ENCODE measurements around the gene CAPSL.
"Not testable (repeated sequence)": the region's sequence is repeated elsewhere in the genome, so short reads cannot be mapped to it uniquely, and the experiment has no call there.

The CAPSL gene

DNA sequence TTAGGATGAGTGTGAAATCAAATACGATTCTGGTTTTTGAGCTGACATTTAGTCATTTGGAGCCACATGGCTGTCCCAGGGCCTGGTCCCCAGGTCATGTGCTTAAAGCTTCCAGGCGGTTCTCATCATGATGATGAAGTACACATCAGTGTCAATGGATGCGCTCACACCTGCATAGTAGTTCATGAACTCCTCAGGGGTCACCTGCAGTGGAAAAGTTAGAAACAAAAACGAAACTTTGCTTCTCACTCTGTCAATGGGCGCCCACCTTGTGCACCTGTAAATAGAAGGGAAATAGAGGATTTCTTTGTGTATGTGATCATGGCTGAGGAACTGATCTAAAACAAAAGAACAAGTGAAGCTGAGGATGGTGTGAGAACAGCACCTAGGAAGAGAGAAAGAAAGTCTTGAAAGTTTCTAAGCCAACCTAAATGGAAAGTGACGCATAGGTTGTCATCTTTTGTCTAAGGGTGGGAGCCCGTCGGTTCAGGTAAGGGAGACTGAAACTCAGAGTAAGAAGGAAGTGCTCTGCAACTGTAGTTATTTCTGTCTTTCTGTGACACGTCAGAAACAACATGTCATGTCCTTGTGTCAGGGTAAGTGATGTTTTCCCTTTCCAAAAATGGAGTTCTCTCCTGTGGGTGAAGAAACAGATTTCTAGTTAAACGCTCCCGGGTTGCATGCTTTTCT is 33.8 kb downstream of the CAPSL start:
- no peak for DNase-seq (ENCODE audit: low read depth)

DNA sequence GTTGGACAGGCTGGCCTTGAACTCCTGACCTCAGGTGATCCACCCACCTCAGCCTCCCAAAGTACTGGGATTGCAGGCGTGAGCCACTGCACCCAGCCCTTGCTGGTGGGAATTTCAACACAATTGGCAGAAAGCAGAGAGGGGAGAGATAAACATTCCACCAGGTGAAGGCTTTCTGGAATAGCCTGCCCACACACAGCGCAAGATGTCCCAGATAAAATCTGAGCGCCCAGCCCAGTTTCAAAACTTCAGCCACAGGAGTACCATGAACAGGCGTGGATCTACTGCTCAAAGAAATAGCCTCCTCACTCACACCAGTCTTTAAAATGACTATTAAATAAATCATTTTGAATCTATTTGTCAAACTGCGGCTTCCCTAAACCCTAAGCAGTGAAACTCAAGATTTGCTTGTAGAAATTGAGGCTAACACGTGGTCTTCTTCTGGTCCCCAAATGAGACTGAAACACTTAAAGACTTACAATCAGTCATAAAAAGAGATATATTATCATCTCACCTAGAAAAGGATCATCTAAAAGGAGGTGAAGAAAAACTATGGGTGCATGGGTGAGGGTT is 34.7 kb downstream of the CAPSL start:
- DNase-seq (ENCODE audit: low read depth) = no peak

DNA sequence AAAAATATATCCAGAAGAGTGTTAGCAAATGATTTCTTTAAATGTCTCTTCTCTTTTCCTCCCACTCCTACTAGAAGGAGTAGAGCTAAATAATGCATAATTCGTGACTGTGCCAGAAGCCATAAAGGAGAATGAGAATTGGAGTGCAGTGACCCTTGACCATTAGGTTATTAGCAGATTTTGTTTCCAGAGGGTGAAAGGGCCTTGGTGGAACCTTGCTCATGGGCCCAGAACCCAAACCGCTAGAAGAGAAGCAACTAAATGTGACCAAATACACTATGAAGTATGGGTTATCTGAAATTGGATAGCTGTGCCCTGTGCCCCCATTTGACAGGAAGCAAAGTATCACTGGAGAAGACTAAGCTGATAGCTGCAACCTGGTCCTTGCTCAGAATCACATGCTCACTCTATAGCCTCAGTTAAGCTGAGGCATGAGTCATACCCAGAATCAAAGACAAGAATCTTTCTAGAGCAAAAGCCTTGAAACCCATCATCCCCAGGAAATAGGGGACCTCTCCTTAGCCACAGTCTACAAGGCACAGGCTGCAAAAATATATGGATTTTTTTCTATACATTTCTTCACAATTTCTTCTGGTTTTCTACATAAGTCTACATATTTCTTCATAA is 36.3 kb downstream of the CAPSL start:
- DNase-seq (ENCODE audit: low read depth) = no peak

DNA sequence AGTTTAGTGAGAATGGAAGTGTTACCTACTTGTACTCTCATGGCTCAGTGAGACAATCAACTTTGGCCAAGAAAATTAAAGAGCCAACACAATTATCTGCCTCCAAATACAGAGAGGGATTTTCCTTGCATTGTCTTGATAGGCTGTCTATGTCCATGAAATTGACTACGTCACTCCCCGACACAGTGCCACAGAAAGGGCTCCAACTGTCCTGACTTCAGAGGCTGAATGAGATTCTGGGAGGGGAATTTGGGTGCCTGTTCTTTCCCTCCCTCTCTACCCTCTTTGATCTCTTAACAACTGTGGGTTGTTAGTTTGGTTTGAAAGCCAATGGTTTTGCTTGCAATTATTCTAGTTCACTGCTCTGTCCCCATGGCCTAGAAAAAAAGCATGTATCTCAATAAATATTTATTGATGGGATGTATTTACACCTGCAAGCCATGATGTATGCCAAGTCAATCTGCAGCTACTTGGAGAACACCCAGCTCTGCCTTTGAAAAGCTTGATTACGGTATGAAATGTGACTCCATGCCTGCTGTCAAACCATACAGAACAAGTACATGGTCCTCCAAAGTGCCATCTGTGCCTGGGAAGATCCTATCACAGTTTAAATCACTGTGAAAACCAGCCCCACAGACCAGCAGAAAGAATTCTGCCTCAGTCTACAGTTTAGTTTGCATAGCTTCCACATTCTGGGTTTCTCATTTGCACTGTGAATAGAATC is 37.3 kb downstream of the CAPSL start:
- no peak for DNase-seq (ENCODE audit: low read depth)

DNA sequence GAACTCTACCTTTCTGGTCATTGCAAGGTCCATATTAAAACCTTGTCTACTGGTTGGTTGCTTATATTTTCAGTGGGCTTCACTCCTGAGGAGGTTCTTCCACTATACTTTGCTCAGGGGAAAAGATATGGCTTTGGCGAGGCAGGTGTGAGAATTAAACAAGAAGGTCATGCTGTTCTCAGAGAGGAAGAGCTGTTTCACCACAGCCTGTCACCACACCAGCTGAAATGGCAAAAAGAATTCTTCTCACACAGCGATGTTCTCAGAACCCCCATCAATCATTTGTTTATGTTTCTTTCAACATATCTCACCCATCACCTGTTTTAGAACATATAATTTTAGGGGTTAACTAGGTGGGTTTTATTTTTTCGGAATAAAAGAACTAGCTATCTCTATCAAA is 38.6 kb downstream of the CAPSL start:
- no peak for DNase-seq (ENCODE audit: low read depth)

DNA sequence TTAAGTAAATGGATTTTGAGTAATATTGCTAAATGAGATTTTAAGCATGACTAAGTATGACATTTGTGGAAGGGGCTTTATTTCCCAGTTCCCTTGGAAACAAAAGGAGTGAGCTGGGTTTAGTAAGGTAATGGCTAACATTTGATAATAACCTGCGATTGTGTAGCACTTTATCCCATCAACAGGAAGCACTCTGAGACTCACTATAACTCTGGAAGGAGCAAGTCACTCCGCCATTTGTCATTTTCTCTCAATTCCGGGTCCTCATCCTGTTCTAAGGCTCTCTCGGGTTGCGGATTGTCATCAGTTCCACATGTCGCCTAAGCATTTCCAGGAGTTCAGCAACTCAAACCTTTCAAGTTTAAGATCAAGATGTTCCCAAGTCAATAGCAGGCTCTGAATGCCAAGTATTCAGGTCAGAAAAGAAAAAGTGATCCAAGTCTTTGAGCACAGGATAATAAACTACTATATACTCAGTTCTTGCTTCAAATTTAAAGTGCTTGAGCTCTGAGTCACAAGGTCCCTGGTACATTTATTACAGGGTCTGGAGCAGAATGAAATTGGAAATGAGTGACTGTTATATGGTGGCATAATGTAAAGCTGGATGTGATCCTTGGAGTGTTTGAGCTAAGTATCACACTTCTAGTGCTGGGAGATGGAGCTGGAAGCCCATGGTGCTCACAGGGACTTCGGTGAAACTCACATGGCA is 39.3 kb downstream of the CAPSL start:
- no peak for DNase-seq (ENCODE audit: low read depth)

DNA sequence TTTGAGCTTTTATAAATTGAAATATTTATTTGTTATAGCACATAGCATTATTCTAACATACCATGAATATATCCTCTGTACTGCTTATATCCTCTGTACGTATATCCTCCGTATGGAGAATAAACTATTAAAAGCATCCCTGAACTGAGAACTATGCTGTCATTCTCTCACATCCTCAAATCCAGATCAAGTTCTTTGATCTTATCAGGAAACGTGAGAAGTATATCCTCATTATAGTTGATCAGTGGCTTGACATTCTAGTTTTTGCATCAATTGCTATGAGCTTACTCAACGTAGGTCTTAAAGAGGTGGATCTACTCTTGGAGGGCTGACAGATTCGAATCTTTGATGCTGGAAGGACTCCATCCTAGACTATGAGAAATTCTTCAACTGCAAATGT is 44.3 kb downstream of the CAPSL start:
- no peak for DNase-seq (ENCODE audit: low read depth)

DNA sequence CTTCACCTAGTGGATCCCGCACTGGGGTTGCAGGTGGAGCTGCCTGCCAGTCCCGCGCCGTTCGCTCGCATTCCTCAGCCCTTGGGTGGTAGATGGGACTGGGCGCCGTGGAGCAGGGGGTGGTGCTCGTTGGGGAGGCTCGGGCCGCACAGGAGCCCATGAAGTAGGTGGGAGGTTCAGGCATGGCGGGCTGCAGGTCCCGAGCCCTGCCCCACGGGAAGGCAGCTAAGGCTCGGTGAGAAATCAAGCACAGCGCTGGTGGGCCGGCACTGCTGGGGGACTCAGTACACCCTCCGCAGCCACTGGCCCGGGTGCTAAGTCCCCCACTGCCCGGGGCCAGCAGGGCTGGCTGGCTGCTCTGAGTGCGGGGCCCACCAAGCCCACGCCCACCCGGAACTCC is 45.6 kb downstream of the CAPSL start:
- DNase-seq (ENCODE audit: low read depth) = not testable (repeated sequence)

DNA sequence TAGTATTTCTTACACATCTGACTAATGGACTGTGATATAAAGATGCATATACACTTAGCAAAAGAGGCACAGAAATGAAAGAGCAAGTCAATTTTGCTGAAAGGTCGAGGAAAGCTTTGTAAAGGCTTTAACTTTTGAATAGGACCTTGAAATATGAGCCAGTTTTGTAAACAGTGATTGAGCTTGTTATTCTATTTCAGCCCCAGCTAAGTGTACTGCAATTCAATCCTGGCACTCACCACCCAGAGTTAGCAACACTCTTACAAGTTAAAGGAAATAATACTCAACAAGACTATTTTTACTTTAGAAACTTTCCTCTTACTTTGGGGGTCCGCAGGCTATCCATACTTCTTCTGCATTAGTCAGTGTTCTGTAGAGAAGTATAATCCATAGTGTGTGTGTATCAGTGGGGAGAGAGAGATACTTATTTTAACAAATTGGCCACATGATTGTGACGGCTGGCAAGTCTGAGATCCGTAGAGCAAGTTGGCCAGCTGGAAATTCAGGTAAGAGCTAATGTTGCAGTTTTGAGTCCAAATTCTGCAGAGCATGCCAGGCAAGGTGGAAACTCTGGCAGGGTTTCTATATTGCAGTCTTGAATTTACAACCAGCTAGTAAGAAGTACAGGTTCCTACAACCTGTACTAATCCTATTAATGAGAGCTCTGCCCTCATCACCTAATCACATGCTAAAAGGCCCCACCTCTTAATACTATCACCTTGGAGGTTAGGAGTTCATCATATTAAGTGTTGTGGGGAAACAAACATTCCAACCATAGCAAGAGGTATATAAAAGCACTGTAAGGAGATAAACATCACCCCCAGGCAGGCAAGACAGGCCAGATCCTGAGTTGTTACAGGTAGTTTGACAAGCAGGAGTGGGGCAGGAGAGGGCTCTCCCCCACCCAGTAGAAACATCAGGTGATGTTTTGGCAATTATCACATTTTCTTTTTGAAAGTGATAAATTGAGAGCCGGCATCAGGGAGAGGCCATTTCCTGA is 48.1 kb downstream of the CAPSL start:
- no peak for DNase-seq (ENCODE audit: low read depth)

DNA sequence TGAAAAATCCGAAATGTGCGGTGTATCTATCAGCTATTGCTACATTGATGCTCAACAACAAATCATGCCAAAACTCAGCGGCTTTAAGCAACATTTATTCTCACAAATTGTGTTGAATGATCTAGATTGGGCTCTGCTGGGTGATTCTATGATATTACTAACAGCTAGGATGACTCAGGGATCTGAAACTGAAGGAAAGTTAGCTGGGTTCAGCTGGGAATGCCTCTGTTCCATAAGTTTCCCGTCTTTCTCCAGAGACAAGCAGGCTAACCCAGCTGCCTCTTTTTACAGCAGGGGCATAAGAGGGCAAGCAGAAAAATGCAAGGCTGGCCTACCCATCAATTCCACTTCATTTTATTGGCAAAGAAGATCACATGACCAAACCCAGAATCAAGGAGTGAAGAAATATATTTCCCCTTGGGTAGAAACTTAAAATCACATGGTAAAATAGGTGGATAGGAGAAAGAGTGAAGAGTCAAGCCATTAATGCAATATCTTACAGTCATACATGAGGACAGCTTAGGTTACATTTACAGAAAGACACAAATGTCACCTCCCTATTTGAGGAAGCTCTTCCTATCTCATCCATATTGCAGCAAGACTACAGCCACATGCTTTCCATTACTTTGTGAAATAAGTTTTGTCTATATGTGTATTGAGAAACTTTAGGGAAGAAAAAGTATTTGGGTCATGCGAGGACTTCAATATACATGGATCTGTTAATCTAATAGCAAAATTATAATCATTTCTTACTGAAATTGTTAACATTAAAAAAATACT is 50.9 kb downstream of the CAPSL start:
- DNase-seq (ENCODE audit: low read depth) = no peak

DNA sequence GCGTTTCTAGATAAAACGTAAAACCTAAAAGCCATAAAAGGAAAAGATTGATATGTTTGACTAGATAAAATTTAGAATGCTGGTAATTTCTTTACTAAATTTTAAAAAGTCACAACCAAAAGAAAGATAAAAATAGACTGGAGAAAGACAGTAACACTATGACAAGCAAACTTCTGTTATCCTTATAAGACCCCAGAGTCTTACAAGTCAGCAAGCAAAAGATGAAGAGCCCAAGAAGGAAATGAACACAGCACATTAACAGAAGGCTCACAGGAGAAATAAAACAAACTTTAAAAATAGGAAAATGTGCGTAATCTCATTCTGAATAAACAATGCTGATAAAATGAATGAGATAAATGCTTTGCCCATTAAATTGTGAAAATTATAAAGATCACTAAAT is 52.0 kb downstream of the CAPSL start:
- no peak for DNase-seq (ENCODE audit: low read depth)

DNA sequence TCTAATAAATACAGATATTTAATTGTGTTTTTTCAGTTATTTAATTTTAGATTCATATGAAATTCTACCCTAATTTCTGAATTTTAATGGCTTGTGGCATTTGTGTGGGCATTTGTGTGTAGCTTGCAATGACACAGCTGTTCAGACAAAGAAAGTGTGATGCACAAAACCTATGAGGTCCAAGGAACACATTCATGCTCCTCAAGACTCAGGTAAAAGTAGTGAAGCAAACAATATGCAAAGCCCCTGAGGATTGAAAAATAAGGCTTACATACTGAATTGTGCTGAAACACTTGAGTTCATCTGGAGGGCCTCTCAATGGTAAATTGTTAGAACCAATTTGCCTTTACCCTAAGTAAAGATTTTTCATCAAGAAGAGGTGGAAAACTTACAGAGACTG is 53.6 kb downstream of the CAPSL start:
- DNase-seq (ENCODE audit: low read depth) = no peak

DNA sequence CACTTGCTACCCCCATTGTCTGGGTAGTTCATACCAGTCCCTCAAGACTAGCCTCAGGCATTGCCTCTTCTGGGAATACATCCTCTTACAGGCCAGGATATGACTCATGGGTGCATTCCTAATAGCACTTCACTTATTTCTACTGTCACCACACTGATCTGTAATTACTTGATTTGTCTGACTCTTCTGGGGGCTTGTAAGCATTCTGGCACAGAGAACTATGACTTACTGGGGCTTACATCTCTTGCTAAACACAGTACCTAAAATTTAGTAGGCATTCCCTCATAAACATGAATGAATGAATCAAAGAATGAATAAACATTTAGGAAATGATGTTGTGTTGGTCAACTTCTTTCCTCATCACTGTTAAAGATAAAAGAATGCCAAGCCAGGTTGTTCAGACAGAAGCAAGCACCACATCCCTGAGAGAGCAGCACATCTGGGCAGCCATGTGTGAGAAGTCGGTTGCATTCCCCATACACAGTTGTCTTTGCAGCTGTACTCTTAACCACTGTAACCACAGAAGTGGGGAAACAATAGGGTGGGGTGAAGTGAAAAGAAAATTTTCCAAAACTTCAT is 54.1 kb downstream of the CAPSL start:
- peak; percentile 73 for DNase-seq (ENCODE audit: low read depth)

DNA sequence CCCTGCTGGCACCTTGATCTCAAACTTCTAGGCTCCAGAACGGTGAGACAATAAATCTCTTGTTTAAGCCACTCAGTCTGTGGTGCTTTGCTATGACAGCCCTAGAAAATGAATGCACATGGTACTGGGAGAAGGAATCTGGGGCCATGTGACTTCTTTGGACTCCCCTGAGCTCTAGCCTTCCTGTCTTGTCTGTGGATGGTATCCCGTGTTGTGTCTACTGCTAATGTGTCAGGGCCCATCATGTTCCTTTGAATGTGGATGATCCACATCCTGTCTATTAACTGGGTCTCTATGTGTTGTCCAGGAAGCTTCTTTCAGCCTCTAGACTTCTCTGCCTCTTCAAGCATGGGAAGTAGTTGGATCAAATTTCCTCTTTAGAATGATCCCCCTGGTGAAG is 56.7 kb downstream of the CAPSL start:
- DNase-seq (ENCODE audit: low read depth) = no peak

DNA sequence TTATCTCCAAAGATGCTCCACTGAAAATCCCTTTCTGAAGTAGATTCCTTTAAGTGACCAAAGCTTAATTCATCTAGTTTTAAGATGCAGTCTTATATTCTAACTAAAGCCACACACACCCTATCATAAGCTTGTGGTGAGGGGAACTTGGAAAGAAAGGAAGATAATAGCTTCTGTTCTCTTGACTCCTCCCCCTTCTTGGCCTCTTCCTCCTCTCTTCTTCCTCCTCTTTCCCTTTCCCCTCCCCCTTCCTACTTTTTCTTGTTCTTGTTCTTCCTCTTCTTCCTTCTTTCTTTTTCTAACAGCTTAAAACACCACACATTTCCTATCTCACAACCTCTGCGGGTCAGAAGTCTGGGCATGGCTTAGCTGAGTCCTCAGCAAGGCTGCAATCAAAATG is 58.3 kb downstream of the CAPSL start:
- DNase-seq (ENCODE audit: low read depth) = no peak

DNA sequence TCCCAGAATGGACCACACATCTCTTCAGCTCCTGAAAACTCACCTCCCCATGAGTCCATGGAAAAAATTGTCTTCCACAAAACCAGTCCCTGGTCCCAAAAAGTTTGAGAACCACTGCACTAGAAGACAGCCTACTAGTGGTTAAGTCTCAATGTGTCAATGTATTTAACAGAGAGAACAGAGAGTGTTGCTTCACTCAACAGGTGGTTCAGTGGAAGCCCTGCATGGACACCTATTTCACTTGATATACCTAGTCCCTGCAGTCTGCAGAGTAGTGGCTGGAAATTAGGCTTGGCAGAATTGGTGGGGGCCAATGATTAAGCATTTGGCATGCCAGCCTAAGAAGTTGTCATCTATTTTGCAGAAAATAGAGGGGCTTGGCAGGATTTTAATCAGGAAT is 58.8 kb downstream of the CAPSL start:
- DNase-seq (ENCODE audit: low read depth) = no peak

DNA sequence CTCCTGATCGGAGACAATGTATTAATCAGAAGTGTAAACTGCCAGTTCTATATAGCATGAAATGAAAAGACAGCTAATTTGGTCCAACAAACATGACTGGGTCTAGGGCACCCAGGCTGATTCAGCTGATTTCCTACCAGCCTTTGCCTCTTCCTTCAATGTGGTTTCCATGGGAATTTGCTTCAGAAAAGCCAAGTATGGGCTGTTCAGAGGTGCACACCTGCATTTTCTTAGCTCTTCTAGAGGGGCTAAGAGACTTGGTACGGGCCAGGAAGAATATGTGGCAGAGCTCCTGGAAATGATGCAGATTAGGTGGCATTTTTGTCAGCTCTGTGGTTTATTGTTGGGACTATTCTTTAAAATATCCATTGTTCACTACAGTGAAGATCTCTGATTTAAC is 59.3 kb downstream of the CAPSL start:
- no peak for DNase-seq (ENCODE audit: low read depth)

DNA sequence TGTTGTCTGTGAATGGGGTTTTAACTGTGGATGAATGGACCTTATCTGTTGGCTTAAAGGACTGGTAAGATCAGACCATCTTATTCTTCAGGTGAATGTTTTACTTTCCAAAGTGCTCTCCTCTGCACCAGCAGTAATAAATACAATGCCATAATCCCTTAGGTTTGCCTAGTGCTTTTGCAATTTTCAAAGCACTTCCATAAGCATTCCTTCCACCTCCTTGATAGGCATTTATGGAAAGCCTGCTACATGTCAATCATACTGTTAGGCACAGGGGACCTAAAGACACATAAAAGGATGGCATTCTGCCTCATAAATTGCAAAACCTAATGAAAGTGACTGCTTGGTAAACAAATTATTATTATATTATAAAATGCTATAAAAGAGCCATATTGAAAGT is 60.3 kb downstream of the CAPSL start:
- no peak for DNase-seq (ENCODE audit: low read depth)

DNA sequence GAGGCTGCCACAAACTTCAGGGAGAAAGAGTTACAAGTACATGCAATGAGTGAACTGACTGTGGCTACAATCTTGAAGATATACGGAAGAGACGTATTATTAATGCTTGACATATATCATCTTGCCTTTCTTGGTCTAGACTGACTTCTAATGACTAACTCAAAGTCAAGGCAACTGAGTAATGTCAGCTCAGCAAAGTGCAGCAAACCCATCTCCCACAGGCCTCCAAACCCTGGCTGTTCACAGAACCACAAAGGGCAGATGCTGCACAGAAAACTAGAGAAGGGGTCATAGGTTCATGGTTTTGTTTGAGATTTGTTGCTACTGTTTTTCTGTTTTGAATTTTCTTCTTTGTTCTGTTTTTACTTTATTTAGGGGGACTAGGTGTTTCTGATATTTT is 60.8 kb downstream of the CAPSL start:
- no peak for DNase-seq (ENCODE audit: low read depth)

DNA sequence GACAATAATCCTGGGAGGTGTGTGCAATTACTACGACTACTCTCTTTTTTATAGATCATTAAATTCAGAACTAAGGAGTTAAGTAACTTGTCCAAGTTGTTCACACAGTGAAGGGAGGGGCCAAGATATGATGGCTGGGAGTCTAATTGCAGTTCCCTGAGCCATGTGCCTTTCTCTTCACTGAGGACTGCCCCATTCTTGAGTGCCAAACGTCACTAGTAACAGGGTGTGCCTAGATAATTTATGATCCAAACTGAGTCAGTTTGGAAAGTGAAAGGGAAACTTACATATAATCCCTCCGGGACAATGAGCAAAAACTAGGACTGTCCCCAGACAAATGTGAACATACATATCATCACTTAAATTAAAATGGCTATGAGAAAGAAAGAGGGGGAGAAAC is 61.5 kb downstream of the CAPSL start:
- DNase-seq (ENCODE audit: low read depth) = no peak
